T-helper 22 cell (primary cell): ENCODE results near the gene MAP3K5.
A peak's percentile ranks its signal among the peaks of the same experiment; 100 is the strongest.

Source experiments
- DNase-seq: peaks from one replicate; pipeline ENCODE4 v3.0.0-alpha.2; 2020; ENCODE audit warnings: low read depth

Gene MAP3K5

DNA sequence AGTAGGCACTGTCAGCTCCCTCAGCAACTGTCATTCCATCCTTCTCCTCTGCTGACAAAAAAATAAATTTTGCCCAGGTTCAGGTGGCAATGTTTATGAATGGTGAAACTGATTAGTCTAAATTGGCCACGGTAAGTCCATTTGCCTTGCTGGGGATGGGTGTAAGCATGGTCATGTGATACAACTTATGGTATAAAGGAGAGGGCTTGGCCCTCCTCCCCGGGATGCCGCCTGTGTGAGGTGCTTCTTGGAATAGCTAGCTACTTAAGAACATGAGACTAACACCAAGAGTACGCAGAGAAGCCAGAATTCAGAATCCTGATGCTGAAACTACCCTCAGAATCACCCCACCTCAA is 147.7 kb downstream of the MAP3K5 start:
- no peak for DNase-seq

GRCh38 chr6:136643850-136644596 is 148.3 kb downstream of the MAP3K5 start:
- peak; percentile 53 for DNase-seq

GRCh38 chr6:136641873-136642465 is 150.3 kb downstream of the MAP3K5 start:
- no peak for DNase-seq

- DNase-seq, result no peak
Measured at GRCh38 chr6:136641166-136641565, 151.1 kb downstream of the MAP3K5 start.

- no peak for DNase-seq
Measured at GRCh38 chr6:136640132-136640915, 152.0 kb downstream of the MAP3K5 start.

DNA sequence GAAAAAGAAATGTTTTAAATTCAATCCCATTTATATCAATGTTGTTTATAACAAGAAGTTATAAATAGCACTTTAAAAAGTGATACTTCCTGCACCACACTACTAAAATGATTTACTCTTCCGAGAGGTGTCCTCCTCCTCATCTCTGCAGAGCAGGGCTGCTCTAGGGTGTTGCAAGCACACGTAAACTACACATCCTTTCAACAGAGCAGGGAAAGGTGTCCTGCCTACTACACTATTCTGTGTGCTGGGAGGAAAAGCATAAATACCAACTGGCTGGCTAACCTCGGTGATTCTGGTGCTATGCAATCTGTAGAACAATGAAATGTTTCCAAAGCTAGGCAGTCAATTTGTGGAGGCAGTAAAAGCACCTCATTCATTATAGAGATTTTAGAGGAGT is 152.6 kb downstream of the MAP3K5 start:
- DNase-seq, result no peak

GRCh38 chr6:136635615-136636014 is 156.7 kb downstream of the MAP3K5 start:
- no peak for DNase-seq

DNA sequence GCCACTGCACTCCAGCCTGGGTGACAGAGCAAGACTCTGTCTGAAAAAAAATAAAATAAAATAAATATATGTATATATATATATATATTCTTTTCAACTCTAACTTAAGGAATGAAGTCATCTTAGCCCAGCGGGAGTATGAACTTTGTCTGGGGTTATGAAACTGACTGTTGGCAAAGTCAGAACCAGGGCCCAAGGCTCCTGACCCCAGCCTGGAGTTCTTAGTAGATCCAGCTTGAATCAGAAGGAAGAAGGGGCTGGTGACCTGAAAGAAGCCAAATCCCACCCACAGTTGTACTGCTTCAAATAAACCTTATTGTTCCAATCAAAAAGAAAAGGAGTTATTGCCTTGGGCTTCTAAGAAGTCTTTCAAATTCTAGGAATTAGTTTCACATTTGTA is 158.9 kb downstream of the MAP3K5 start:
- no peak for DNase-seq

- no peak for DNase-seq
Measured at GRCh38 chr6:136628996-136629395, 163.3 kb downstream of the MAP3K5 start.

DNA sequence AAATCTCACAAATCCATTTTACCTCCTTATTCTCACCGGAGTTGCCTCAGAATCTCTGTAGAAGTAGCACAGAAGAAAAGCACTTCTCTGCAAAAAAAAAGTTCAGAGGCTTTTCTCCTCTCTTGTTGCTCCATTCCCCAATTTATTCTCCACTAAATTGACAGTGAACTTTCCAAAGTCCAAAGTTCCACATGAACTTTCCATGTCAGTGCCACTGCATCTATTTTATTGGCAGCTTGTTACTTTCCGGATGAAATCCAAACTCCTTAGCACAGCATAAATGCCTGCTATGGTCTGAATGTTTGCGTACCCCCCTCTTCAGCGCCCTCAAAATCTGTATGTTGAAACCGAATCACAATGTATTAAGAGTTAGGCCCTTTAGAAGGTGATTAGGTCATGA is 165.1 kb downstream of the MAP3K5 start:
- DNase-seq, result no peak

GRCh38 chr6:136625293-136625692 is 167.0 kb downstream of the MAP3K5 start:
- DNase-seq, result no peak

DNA sequence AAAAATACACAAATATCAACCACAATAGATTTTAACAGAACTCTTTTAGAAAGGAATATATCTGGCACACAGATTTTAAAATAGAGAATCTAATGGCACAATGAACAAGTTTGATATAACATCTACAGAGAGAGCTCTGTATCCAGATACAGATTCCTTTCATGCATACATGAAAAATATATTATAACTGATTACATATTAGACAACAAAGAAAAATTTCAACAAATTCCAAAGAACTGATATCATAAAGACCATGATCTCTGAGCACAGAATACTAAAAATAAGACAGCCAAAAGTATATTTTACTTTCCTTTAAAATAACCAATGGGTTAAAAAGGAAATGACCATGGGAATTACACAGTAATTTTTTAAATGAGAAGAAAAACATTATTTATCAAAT is 167.9 kb downstream of the MAP3K5 start:
- DNase-seq, result no peak

DNA sequence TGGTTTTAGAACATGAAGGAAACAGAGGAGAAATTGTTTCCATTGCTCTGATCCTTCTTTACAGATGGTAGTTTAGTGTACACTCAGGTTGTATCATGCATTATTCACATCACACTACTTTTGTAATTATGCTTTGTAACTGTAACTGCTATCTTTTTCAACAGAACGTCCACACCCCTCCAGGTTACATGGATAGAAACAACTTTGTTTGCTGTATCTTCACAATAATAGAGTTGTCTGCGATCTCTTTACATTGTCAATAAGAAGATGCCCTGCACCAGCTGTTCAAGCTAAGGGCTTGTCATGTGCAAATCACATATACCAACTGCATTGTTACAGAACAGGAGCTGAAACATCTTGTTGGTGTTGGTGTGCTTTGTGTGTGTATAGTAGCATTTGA is 174.2 kb downstream of the MAP3K5 start:
- DNase-seq, result no peak

DNA sequence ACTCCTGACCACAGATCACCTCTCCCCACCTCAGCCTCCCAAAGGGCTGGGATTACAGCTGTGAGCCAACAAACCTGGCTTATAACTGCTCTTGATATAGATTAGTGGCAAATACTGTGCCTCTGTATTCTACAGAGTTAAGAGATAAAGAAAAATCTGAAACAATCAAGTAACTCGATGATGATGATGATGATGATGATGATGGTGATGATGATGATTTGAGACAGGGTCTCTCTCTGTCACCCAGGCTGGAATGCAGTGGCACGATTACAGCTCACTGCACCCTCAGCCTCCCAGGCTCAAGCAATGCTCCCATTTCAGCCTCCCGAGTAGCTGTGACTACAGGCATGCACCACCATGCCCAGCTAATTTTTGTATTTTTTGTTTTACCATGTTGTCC is 175.8 kb downstream of the MAP3K5 start:
- DNase-seq, result no peak

- no peak for DNase-seq
Measured at GRCh38 chr6:136614994-136615393, 177.3 kb downstream of the MAP3K5 start.

- no peak for DNase-seq
Measured at GRCh38 chr6:136614350-136614749, 177.9 kb downstream of the MAP3K5 start.

GRCh38 chr6:136613477-136613876 is 178.8 kb downstream of the MAP3K5 start:
- DNase-seq, result no peak

GRCh38 chr6:136612666-136613389 is 179.4 kb downstream of the MAP3K5 start:
- DNase-seq, result no peak

DNA sequence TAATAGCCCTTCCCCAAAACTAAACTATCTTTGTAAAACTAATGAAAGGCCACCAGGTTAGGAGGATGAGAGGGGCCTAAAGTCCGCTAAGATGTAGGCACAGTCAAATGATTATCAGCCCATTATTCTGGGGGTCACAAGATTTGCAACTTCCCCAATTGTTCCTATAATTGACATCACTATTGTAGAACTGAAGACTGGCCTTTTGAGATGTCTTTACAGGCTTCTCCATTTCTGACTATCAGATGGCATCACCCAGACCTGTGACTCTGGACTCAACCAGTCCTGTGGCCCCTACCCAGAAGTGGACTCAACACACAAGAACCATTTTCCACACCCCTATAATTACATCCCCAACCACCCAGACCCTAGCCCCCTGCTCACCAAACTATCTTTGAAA is 180.5 kb downstream of the MAP3K5 start:
- DNase-seq, result no peak

DNA sequence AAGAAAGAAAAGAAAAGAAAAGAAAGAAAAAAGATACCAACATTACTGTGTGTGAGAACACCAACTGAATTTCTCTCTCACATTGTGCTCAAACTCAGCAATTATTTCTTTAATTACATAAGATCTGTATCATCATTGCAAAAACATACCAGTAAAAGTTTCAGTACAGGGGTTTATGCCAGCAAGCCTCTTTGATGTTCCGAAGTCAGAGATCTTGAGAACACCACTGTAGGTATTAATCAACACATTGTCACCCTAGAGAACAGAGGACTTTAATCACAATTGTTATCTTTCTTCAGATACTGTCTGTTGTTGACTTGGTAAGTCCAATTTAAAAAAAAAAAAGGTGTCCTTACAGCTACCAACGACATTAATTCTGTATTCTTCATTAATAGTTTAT is 181.1 kb downstream of the MAP3K5 start:
- no peak for DNase-seq

DNA sequence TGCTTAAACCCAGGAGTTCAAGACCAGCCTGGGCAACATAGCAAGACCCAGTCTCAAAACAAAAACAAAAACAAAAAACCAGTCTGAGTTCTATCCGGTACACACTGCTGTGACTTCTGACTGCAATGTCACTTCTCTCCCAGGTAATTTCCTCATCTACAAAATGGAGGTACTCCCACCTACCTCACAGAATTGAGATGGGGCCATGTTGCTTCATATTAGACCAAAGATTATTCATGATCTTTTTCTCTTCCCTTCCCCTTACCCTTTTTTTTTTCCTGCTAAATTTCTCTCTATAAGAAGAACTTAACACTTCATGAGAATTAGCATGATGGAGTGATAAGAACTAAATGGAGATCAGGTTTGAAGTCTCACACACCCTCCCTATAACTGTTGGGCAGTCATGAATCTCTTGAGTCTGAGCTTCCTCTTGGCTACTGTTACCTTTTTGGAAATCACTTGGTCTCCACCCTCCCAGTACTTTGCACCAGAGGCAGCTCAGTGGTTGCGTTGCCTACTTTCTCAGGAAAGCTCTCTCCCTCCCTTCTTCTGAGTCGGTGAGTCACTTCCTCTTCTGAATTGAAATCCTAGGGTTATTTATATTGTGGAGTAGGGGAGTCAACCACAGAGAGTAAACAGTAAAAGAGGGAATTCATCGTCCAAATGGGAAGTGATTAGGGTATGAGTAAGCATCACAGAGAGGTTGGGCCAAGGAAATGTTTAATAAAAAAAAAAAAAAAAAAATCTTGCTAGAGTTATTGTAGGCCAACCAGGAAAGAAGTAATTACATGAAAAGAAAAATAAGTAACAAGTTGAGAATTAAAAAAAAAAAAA is 182.2 kb downstream of the MAP3K5 start:
- DNase-seq, result no peak

DNA sequence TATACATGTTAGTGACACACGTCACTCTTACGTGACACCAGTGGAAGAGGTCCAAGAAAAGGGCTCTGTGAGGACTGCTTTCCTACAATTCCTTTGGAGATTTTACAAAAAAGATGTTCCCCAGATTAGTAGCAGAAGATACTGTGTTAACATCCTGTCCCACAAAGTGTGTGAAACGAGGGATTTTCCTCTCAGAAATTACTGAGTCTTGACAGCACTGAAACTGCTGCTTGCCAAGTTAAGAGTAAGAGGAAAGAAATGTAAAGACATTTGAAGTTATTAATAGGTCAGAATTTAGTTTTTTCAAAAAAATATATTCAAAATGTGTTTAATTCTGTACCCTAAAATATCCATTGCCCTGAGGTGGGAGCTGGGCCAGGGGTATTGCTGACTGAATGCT is 183.3 kb downstream of the MAP3K5 start:
- no peak for DNase-seq
